Glutamatergic neuron (in vitro differentiated cells): Measurements from ENCODE around the gene SLC47A1. TPM values are rescaled to one million over a fixed set of nuclear protein-coding genes. Genes with fewer than 3 reads are reported as not detected.

Experiments used
- DNase-seq: peaks from one replicate; pipeline ENCODE4 v3.0.0; 2022
- H3K27ac Mint-ChIP-seq: one replicate; pipeline ENCODE4 v1.8.0; 2020; ENCODE audit warnings: mild to moderate bottlenecking, mixed read lengths, inconsistent platforms; ENCODE audit not compliant: unreplicated experiment
- H3K27me3 Mint-ChIP-seq: one replicate; pipeline ENCODE4 v1.8.0; 2020; ENCODE audit warnings: mild to moderate bottlenecking, moderate library complexity, mixed read lengths, inconsistent platforms; ENCODE audit not compliant: unreplicated experiment
- H3K36me3 Mint-ChIP-seq: one replicate; pipeline ENCODE4 v1.8.0; 2020; ENCODE audit warnings: mild to moderate bottlenecking, mixed read lengths, inconsistent platforms; ENCODE audit not compliant: unreplicated experiment
- H3K4me1 Mint-ChIP-seq: one replicate; pipeline ENCODE4 v1.8.0; 2020; ENCODE audit warnings: mild to moderate bottlenecking, low read depth, mixed read lengths, inconsistent platforms; ENCODE audit not compliant: unreplicated experiment
- H3K4me3 Mint-ChIP-seq: one replicate; pipeline ENCODE4 v1.8.0; 2020; ENCODE audit warnings: mild to moderate bottlenecking, mixed read lengths, inconsistent platforms; ENCODE audit not compliant: unreplicated experiment
- H3K9me3 Mint-ChIP-seq: one replicate; pipeline ENCODE4 v1.8.0; 2020; ENCODE audit warnings: mild to moderate bottlenecking, moderate library complexity, mixed read lengths, inconsistent platforms; ENCODE audit not compliant: unreplicated experiment
- CTCF ChIP-seq: fragments of 200-600 bp; sonication (generic); IDR thresholded peaks from one replicate; pipeline ENCODE4 v1.5.0; 2021; ENCODE audit not compliant: partially characterized antibody, unreplicated experiment
- total RNA-seq: library from RNA; stranded (reverse); fragmentation: NEBNext Ultra II Directional; extraction: Animal tissue kit (Norgen Biotek cat#: 25700); gene quantifications from one replicate; pipeline ENCODE4 v1.2.1, GENCODE V29; 2021; ENCODE audit not compliant: unreplicated experiment

Gene SLC47A1
- total RNA-seq, 1 donor from 2014 or later = not detected

GRCh38 chr17:19561697-19562318 lies 28.2 kb downstream of the SLC47A1 start:
- no peaks in the 10 kb centered on the region for H3K27me3 Mint-ChIP-seq
- H3K36me3 Mint-ChIP-seq = no peaks in the 10 kb centered on the region
- TF ChIP-seq CTCF = no peak
- no peak for DNase-seq
- H3K9me3 Mint-ChIP-seq = no peaks in the 10 kb centered on the region
- H3K4me3 Mint-ChIP-seq = no peak overlapping the region
- no peaks in the 10 kb centered on the region for H3K4me1 Mint-ChIP-seq
- H3K27ac Mint-ChIP-seq = no peak overlapping the region

- H3K4me3 Mint-ChIP-seq = no peak overlapping the region
- no peaks in the 10 kb centered on the region for H3K36me3 Mint-ChIP-seq
- H3K9me3 Mint-ChIP-seq = peaks cover 1% of the 10 kb centered on the region
- no peak overlapping the region for H3K27ac Mint-ChIP-seq
- H3K27me3 Mint-ChIP-seq = no peaks in the 10 kb centered on the region
- H3K4me1 Mint-ChIP-seq = peaks cover 4% of the 10 kb centered on the region
- TF ChIP-seq CTCF = no peak
- no peak for DNase-seq
These were observed 32.3 kb downstream of the SLC47A1 start for GRCh38 chr17:19565817-19566575.

- DNase-seq = no peak
- Mint-ChIP-seq H3K9me3 (peaks cover 1% of the 10 kb centered on the region), H3K4me1 (peaks cover 4% of the 10 kb centered on the region)
These were observed 33.8 kb downstream of the SLC47A1 start for GRCh38 chr17:19567216-19568015.

GRCh38 chr17:19568016-19568350 lies 34.3 kb downstream of the SLC47A1 start:
- Mint-ChIP-seq H3K27me3 (no peaks in the 10 kb centered on the region), H3K36me3 (no peaks in the 10 kb centered on the region), H3K27ac (no peak overlapping the region), H3K4me3 (no peak overlapping the region), H3K4me1 (peaks cover 4% of the 10 kb centered on the region), H3K9me3 (peaks cover 1% of the 10 kb centered on the region)
- no peak for TF ChIP-seq CTCF
- no peak for DNase-seq

More at GRCh38 chr17:19567216-19568015, 33.8 kb downstream of the SLC47A1 start:
- H3K36me3 Mint-ChIP-seq = no peaks in the 10 kb centered on the region
- no peak overlapping the region for H3K27ac Mint-ChIP-seq
- H3K27me3 Mint-ChIP-seq = no peaks in the 10 kb centered on the region
- TF ChIP-seq CTCF = no peak
- H3K4me3 Mint-ChIP-seq = no peak overlapping the region
